GM12874 (cell line): ENCODE results near the gene FN1.

ENCODE experiments used
- TF ChIP-seq, protein P1 (sequence below): IDR thresholded peaks from 2 replicates; pipeline ENCODE4 v1.5.1; 2011; ENCODE audit warnings: low read depth, mild to moderate bottlenecking, control low read depth, low read length, moderate library complexity; ENCODE audit not compliant: insufficient read depth

The FN1 gene

GRCh38 chr2:215439980-215440512, 4.2 kb upstream of the FN1 start:
- TF ChIP-seq, protein P1, sequence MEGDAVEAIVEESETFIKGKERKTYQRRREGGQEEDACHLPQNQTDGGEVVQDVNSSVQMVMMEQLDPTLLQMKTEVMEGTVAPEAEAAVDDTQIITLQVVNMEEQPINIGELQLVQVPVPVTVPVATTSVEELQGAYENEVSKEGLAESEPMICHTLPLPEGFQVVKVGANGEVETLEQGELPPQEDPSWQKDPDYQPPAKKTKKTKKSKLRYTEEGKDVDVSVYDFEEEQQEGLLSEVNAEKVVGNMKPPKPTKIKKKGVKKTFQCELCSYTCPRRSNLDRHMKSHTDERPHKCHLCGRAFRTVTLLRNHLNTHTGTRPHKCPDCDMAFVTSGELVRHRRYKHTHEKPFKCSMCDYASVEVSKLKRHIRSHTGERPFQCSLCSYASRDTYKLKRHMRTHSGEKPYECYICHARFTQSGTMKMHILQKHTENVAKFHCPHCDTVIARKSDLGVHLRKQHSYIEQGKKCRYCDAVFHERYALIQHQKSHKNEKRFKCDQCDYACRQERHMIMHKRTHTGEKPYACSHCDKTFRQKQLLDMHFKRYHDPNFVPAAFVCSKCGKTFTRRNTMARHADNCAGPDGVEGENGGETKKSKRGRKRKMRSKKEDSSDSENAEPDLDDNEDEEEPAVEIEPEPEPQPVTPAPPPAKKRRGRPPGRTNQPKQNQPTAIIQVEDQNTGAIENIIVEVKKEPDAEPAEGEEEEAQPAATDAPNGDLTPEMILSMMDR, result no peak

DNA sequence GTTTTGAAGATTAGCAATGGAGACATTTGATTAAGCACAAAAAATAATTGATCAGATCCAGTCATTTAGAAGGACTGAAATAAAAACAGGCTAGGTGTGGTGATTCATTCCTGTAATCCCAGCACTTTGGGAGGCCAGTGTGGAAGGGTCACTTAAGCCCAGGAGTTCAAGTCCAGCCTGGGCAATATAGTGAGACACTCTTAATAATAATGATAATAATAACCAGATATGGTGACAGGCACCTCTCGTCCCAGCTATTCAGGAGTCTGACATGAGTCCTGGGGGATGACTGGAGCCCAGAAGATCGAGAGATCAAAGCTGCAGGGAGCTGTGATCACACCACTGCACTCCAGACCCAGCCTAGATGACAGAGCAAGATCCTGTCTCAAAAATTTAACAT, 3.5 kb upstream of the FN1 start:
- TF ChIP-seq, protein P1, result no peak

- TF ChIP-seq, protein P1, result no peak
Measured at GRCh38 chr2:215437614-215438013, 1.7 kb upstream of the FN1 start.

GRCh38 chr2:215436705-215437565, 1.1 kb upstream of the FN1 start:
- TF ChIP-seq, protein P1, result no peak

DNA sequence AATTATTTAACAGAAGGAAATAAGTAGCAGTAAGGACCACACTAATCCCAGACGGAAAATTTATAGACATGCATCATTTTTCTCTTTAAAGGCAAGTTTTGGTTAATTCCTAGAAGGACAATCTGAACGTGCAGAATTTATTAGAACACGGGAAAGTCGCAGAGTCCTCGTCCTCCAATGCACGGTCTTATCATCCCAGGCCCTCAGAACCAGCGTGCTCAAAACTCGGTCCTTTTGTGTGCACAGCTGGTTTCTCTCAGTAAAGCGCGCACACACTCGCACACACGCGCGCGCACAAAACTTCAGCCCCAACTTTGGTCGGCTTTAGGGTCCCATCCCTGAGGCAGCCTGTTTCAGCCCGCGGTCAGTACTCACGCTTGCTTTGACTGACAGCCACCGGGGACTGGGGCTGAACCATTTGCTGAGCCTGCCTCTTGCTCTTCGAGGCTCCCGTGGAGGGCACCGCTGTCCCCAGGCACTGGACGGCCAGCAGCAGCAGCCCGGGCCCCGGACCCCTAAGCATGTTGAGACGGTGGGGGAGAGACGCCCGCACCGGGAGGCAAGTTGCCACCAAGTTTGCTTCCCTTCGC, 493 bp downstream of the FN1 start:
- TF ChIP-seq, protein P1, result no peak

DNA sequence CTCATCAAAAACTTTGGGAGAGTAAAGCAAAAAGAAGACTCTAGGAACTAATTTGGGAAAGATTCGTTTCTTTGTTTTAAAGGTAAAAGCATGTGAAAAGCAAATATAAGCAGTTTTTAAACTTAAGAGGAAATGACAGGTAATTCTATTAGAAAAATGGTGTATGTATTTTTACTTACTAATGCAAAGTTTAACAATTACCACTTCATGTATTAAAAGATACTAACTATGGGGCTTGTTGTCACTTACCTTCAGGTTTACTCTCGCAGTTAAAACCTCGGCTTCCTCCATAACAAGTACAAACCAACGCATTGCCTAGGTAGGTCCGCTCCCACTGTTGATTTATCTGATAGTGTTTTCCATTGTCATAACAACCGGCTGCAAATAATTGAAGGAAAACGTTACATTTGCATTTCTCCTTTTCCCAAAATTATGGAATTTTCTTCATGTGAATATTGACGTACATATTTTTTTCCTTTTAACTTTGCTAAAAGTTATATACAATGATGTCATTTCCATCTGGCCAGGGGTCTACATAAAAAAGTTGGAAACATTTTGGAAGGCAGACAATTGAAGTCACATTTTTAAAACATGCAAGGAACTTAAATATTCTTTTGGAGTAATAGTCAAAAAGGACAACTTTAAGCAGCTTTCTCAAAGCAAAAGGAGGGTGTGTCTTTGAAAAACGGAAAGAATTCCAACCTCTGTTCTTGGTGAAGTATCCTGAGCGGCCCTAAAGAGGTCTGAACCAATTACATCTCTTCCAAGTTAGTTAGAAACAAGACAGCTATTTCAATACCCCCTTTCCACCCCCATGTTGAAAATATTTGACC, 1.2 kb downstream of the FN1 start:
- TF ChIP-seq, protein P1, result no peak
